Epithelial cell of proximal tubule (primary cell): Measurements from ENCODE around the gene BACE2. TPM values are rescaled to one million over a fixed set of nuclear protein-coding genes. Genes with fewer than 3 reads are reported as not detected.

Source experiments
- DNase-seq: peaks from one replicate; pipeline ENCODE4 v3.0.0-alpha.2; 2011; ENCODE audit warnings: low read depth
- H3K4me3 ChIP-seq: 2 replicates; pipeline ENCODE4 v1.5.1; 2011; ENCODE audit warnings: low read depth, mild to moderate bottlenecking, low read length
- total RNA-seq: library from RNA; depleted of rRNA; stranded (reverse); fragments of >200 nt; gene quantifications from 2 replicates; pipeline ENCODE4 v1.2.3, GENCODE V29; 2015
- TF ChIP-seq, protein P1 (sequence below): conservative IDR thresholded peaks from 2 replicates; pipeline ENCODE4 v1.5.1; 2012; ENCODE audit warnings: low read depth, mild to moderate bottlenecking, low read length

The BACE2 gene
- total RNA-seq, 1 donor from 2014 or later: 60.9 TPM

DNA sequence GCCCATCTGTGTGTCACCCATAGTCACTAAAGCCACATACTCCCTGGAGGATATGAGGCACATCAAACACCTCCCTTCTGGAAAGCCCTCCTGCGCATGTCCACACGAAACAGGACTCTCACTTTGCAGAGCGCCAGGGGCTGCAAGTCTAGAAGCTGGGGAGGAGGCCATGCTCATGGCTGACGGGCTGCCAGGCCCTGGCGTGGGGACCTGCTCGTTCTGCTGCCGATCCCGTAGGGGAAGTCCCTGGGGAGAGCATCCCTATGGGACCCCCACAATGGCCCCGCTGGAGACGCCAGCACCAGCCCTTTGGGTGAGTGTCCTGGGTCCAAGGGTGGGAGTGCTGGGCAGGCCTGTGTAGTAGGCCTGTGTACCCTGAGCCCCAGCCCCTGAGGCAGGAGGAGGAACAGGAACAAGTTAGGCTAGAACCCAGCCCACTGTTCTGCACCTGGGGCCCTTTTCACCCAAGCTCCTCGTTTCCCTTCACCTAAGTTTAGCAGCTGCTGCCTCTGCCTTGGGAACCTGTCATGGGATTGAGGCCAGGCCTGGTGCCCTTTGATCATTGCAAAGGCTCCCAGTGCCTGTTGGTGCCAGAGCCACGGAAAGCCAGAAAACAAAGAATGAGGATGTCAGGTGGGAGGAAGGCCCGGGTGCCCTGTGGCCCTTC lies 158.6 kb downstream of the BACE2 start:
- no peak for DNase-seq
- TF ChIP-seq, protein P1, sequence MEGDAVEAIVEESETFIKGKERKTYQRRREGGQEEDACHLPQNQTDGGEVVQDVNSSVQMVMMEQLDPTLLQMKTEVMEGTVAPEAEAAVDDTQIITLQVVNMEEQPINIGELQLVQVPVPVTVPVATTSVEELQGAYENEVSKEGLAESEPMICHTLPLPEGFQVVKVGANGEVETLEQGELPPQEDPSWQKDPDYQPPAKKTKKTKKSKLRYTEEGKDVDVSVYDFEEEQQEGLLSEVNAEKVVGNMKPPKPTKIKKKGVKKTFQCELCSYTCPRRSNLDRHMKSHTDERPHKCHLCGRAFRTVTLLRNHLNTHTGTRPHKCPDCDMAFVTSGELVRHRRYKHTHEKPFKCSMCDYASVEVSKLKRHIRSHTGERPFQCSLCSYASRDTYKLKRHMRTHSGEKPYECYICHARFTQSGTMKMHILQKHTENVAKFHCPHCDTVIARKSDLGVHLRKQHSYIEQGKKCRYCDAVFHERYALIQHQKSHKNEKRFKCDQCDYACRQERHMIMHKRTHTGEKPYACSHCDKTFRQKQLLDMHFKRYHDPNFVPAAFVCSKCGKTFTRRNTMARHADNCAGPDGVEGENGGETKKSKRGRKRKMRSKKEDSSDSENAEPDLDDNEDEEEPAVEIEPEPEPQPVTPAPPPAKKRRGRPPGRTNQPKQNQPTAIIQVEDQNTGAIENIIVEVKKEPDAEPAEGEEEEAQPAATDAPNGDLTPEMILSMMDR: no peak
- no peak overlapping the region for H3K4me3 ChIP-seq

DNA sequence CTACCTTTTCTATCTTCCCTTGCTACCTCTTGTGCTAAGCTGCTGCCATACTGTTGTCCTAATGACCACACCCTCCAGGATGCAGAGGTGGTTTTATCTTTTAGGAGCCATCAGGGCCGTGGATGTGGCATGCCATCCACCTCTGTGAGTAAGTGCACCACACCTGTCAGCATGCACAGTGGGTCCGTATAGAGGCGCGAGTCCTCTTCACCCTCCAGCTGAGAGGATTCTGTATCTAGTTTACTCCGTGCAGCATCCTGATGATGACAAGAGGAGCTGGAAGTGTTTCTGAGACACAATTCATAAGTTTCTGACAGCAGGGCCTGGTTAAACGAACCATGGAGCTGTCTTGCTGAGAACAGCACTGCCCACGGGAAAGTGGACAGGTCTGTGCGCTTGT lies 159.8 kb downstream of the BACE2 start:
- TF ChIP-seq, protein P1: no peak
- H3K4me3 ChIP-seq: no peak overlapping the region
- no peak for DNase-seq

DNA sequence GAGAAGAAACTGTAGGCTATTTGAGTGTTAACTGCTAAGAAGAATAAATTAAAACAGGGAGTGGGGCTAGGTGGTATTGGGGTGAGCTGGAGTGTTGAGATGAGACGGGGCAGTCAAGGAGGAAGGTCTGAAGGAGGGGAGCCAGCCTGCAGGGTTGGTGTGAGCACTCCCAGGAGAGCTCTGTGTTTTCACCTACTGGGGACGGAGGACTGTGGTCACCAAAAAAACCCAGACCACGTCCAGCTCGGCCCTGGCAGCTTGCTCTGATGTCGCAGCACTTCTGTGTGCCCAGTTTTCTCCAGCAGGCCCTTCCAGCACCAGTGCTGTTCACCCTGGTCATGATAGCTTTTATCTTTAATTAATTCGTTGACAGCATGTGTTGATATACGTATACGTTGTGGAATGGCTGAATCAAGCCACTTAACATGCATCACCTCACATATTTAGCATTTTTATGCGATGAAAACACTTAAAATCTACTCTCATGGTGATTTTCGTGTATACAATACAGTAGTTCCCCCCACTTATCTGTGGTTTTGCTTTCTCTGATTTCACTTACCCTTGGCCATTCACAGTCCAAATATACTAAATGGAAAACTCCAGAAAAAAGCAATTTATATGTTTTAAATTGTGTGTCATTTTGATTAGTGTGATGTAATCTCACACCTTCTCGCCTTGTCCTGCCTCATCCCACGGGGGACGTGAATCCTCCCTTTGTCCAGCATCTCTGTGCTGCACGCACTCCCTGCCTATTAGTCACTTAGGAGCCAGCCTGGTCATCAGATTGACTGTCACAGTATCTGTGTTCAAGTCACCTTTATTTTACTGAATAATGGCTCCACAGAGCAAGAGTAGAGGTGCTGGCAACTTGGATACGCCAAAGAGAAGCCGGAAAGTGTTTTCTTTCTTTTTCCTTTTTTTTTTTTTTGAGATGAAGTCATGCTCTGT lies 161.0 kb downstream of the BACE2 start:
- TF ChIP-seq, protein P1: no peak
- DNase-seq: no peak
- H3K4me3 ChIP-seq: no peak overlapping the region

Other genes with a start within 250 kb of the BACE2 start
- gene FAM3B, start 148.6 kb downstream of the BACE2 start, total RNA-seq: 0.35 and 0.51 TPM in 2 replicates
- 0.07 and 0.12 TPM in 2 replicates for gene MX2, start 193.9 kb downstream of the BACE2 start, total RNA-seq